ENCODE results near the gene RBM34.
"Not testable (repeated sequence)": the region's sequence is repeated elsewhere in the genome, so short reads cannot be mapped to it uniquely, and the experiment has no call there.

Gene RBM34

GRCh38 chr1:235088430-235088829, 72.6 kb downstream of the RBM34 start:
- no peak for TF ChIP-seq CTCF (IDR thresholded peaks at IDR 0.05; ENCODE audit: low read depth, low read length)
- in situ Hi-C loops (cut with HindIII; ENCODE audit: low sequenced_read_pairs), result loop anchor here (25.0 kb wide), 1 partner anchor 351 kb away; no protein-coding TSS in a partner anchor
- no peak overlapping the region for H3K4me3 ChIP-seq (ENCODE audit: low read depth, low read length)
- DNase-seq (ENCODE audit: low read depth, low spot score), result no peak

- in situ Hi-C loops (cut with HindIII; ENCODE audit: low sequenced_read_pairs), result loop anchor here (25.0 kb wide), 1 partner anchor 351 kb away; no protein-coding TSS in a partner anchor
- DNase-seq (ENCODE audit: low read depth, low spot score), result no peak
- no peak for TF ChIP-seq CTCF (IDR thresholded peaks at IDR 0.05; ENCODE audit: low read depth, low read length)
- H3K4me3 ChIP-seq (ENCODE audit: low read depth, low read length), result no peak overlapping the region
Observed at GRCh38 chr1:235087906-235088305, 73.1 kb downstream of the RBM34 start.

GRCh38 chr1:235085411-235086117, 75.5 kb downstream of the RBM34 start:
- H3K4me3 ChIP-seq (ENCODE audit: low read depth, low read length), result not testable (repeated sequence)
- in situ Hi-C loops (cut with HindIII; ENCODE audit: low sequenced_read_pairs), result loop anchor here (25.0 kb wide), 1 partner anchor 348 kb away; no protein-coding TSS in a partner anchor

More at GRCh38 chr1:235085411-235086117, 75.5 kb downstream of the RBM34 start:
- DNase-seq (ENCODE audit: low read depth, low spot score), result not testable (repeated sequence)

Data from astrocyte of the spinal cord (primary cell).